A549 (cell line): ENCODE data around the gene LASP1.

ENCODE experiments used
- CEBPB ChIP-seq, 2 experiments: fragments of >200 bp in 1 of 2; sonication (Bioruptor Twin) in 1 of 2; formaldehyde crosslinking in 1 of 2; IDR thresholded peaks; 2 replicates each; pipeline ENCODE4 v1.6.1; 2012 to 2016
- CTCF ChIP-seq: fragments of >200 bp; sonication (Bioruptor Twin); formaldehyde crosslinking; IDR thresholded peaks from 3 replicates; pipeline ENCODE4 v1.5.1; 2016
- EHMT2 ChIP-seq: fragments of 200-600 bp; sonication (generic); IDR thresholded peaks from 2 replicates; pipeline ENCODE4 v1.6.1; 2016; ENCODE audit warnings: antibody characterized with exemption, low read depth, mild to moderate bottlenecking, moderate library complexity
- EP300 ChIP-seq, 2 experiments: fragments of >200 bp; sonication (Bioruptor Twin); formaldehyde crosslinking; IDR thresholded peaks; 2 replicates in 1 of 2; 3 replicates in 1 of 2; pipeline ENCODE4 v1.6.1; 2016 to 2017
- ESRRA ChIP-seq: fragments of 150-350 bp; IDR thresholded peaks from 2 replicates; pipeline ENCODE4 v1.6.1; 2014; ENCODE audit warnings: mild to moderate bottlenecking, low read length, borderline replicate concordance
- HOXA7 ChIP-seq: fragments of 250-450 bp; sonication (Bioruptor Pico); IDR thresholded peaks from 2 replicates; pipeline ENCODE4 v1.5.0; 2020; ENCODE audit warnings: mild to moderate bottlenecking, moderate library complexity
- MAZ ChIP-seq: fragments of 150-350 bp; IDR thresholded peaks from 2 replicates; pipeline ENCODE4 v1.6.1; 2014; ENCODE audit warnings: antibody characterized with exemption, low read depth, low read length, borderline replicate concordance
- NR3C1 ChIP-seq: fragments of >200 bp; sonication (Bioruptor Twin); formaldehyde crosslinking; IDR thresholded peaks from 3 replicates; pipeline ENCODE4 v1.6.1; 2017
- POLR2A ChIP-seq: IDR thresholded peaks from 2 replicates; pipeline ENCODE4 v1.6.1; 2012; ENCODE audit warnings: mild to moderate bottlenecking, low read length
- RNF2 ChIP-seq: fragments of 200-600 bp; sonication (generic); IDR thresholded peaks from 2 replicates; pipeline ENCODE4 v1.6.1; 2016; ENCODE audit warnings: low read depth, mild to moderate bottlenecking, antibody characterized with exemption, moderate library complexity, borderline replicate concordance
- SREBF2 ChIP-seq: fragments of 450-650 bp; IDR thresholded peaks from 2 replicates; pipeline ENCODE4 v1.6.1; 2014; ENCODE audit warnings: mild to moderate bottlenecking, moderate library complexity
- TP53 ChIP-seq: fragments of 250-450 bp; sonication (Bioruptor Pico); IDR thresholded peaks from 2 replicates; pipeline ENCODE4 v1.5.0; 2021; ENCODE audit warnings: mild to moderate bottlenecking, moderate library complexity
- ZSCAN20 ChIP-seq: fragments of 250-450 bp; sonication (Bioruptor Pico); IDR thresholded peaks from 2 replicates; pipeline ENCODE4 v1.8.0; 2022; ENCODE audit warnings: mild to moderate bottlenecking, moderate library complexity

DNA sequence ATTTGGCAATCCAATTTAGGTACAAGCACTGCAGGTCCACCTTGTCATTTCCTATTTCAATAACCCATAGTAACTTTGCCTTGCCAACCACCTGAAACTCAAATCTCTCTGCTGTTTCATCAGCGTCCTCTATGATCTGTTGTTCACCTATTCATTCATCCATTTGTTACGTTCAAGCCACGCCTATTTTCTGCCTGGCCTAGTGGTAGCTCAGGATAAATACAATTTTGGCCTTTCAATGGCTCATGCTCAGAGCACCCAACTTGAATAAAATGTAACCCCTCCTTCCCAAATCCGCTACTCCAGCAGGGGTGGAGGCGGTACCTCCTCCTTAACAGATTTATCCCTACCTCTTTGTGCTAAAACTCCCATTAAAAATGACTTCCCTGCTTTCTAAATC is 100.9 kb downstream of the LASP1 start:
- no peak for TF ChIP-seq TP53 (CRISPR knock-in tag)
- TF ChIP-seq CTCF: no peak
- TF ChIP-seq ESRRA: no peak
- no peak for TF ChIP-seq ZSCAN20 (CRISPR knock-in tag)
- no peak for TF ChIP-seq MAZ
- TF ChIP-seq HOXA7 (CRISPR knock-in tag): no peak
- no peak for TF ChIP-seq SREBF2
- no peak for TF ChIP-seq RNF2
- TF ChIP-seq POLR2A: no peak
- TF ChIP-seq EHMT2: no peak
- no peak for TF ChIP-seq EP300 (IDR thresholded peaks at IDR 0.05)
- no peak for TF ChIP-seq CEBPB (IDR thresholded peaks at IDR 0.05)
- TF ChIP-seq NR3C1: no peak
